Measurements from ENCODE around the gene LIF. TPM values are rescaled to one million over a fixed set of nuclear protein-coding genes. Genes with fewer than 3 reads are reported as not detected.

Gene LIF
- total RNA-seq, 4 donors from 2014 or later, result not detected

DNA sequence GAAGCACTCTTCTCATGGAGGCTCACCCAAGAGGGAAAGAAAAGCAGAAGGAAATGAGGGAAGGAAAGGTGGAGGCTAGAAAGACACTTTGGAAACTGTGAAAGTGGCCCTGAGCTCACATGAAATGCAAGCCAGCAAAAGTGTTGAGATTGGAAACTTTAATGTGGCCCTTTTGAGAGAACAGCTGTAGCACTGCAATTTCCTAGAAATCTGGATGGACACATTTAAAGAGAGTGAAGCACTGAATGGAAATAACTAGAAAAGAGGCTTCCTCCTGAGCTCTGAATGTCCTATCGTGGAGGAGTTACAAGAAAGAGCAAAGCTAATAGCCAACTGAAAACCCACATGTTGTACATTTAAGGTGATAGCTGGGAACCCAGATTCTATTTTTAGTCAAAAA lies 56.0 kb downstream of the LIF start:
- no peak for ATAC-seq
- intact Hi-C loops (cut with DNase I; ENCODE audit: low total_unique reads), result no loop called here
- DNase-seq, result no peak
- no peaks in the 10 kb centered on the region for H3K9me3 ChIP-seq
- in situ Hi-C loops (cut with MboI; ENCODE audit: low sequenced_read_pairs in 4 of 4), result no loop called here
- TF ChIP-seq, protein P1, sequence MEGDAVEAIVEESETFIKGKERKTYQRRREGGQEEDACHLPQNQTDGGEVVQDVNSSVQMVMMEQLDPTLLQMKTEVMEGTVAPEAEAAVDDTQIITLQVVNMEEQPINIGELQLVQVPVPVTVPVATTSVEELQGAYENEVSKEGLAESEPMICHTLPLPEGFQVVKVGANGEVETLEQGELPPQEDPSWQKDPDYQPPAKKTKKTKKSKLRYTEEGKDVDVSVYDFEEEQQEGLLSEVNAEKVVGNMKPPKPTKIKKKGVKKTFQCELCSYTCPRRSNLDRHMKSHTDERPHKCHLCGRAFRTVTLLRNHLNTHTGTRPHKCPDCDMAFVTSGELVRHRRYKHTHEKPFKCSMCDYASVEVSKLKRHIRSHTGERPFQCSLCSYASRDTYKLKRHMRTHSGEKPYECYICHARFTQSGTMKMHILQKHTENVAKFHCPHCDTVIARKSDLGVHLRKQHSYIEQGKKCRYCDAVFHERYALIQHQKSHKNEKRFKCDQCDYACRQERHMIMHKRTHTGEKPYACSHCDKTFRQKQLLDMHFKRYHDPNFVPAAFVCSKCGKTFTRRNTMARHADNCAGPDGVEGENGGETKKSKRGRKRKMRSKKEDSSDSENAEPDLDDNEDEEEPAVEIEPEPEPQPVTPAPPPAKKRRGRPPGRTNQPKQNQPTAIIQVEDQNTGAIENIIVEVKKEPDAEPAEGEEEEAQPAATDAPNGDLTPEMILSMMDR (IDR thresholded peaks at IDR 0.05 in 4 of 5, conservative IDR thresholded peaks at IDR 0.05 in 1 of 5), result no peak
- no peak for TF ChIP-seq POLR2A (IDR thresholded peaks at IDR 0.05)
- no peak overlapping the region for H3K4me3 ChIP-seq
- no peaks in the 10 kb centered on the region for H3K36me3 ChIP-seq
- no peak overlapping the region for H3K27ac ChIP-seq
- H3K27me3 ChIP-seq, result peaks cover 0 to 21% (median 0%) of the 10 kb centered on the region in 3 donors
- no peaks in the 10 kb centered on the region for H3K4me1 ChIP-seq

Other genes starting within 250 kb of the LIF start
- gene HORMAD2, start 166.3 kb downstream of the LIF start, total RNA-seq, result not detected
- under 1 TPM in 1 of 4 donors, not detected in 3; 0.53 TPM for gene OSM, start 20.1 kb upstream of the LIF start, total RNA-seq
- gene CASTOR1, start 42.7 kb upstream of the LIF start, total RNA-seq, result 1 to 10 TPM; 3.5 to 6.5 (median 5.6) TPM
- 1 to 10 TPM; 4.1 to 9.6 (median 6.2) TPM for gene TBC1D10A, start 80.2 kb upstream of the LIF start, total RNA-seq
- gene SF3A1, start 110.1 kb upstream of the LIF start, total RNA-seq, result 100 to 1,000 TPM in 2 of 4 donors, 10 to 100 TPM in 2; 36.0 to 145 (median 94.5) TPM
- gene CCDC157, start 110.2 kb upstream of the LIF start, total RNA-seq, result 1 to 10 TPM in 2 of 4 donors, under 1 TPM in 2; 0.41 to 1.4 (median 1.1) TPM
- 10 to 100 TPM in 1 of 4 donors, 1 to 10 TPM in 3; 4.7 to 11.2 (median 8.1) TPM for gene RNF215, start 140.7 kb upstream of the LIF start, total RNA-seq
- 1 to 10 TPM; 3.0 to 5.1 (median 4.2) TPM for gene SEC14L2, start 150.3 kb upstream of the LIF start, total RNA-seq
- 10 to 100 TPM; 15.9 to 57.7 (median 44.5) TPM for gene MTFP1, start 179.0 kb upstream of the LIF start, total RNA-seq
- not detected for gene SEC14L3, start 225.3 kb upstream of the LIF start, total RNA-seq